OCI-LY7 (cell line): ENCODE measurements around the gene TMEM8B. TPM values are rescaled to one million over a fixed set of nuclear protein-coding genes. Genes with fewer than 3 reads are reported as not detected.

ENCODE experiments used
- BruUV-seq: library from RNA; stranded (reverse); fragments of 400-500 nt; replicated peaks from 2 replicates; lab custom pipeline; 2021; lab: Mats Ljungman, UMichigan
- CTCF ChIA-PET: fragments of 300-600 bp; sonication (Branson Sonifier 250); formaldehyde crosslinking; loops from one replicate; lab custom pipeline; 2022; ENCODE audit warnings: antibody characterized with exemption; ENCODE audit not compliant: unreplicated experiment; lab: Charles Lee
- POLR2A ChIA-PET: fragments of 300-600 bp; sonication (Branson Sonifier 250); formaldehyde crosslinking; loops from one replicate; lab custom pipeline; 2022; ENCODE audit warnings: antibody characterized with exemption; lab: Charles Lee
- DNase-seq: peaks from one replicate; pipeline ENCODE4 v3.0.0-alpha.2; 2015; ENCODE audit warnings: low spot score
- H2AFZ ChIP-seq: fragments of 200-600 bp; sonication (generic), shearing (Covaris generic); 2 replicates; pipeline ENCODE4 v1.6.1; 2014; ENCODE audit warnings: mild to moderate bottlenecking, antibody characterized with exemption, low read length, moderate library complexity
- H3K27ac ChIP-seq: fragments of 200-600 bp; sonication (generic); 2 replicates; pipeline ENCODE4 v1.5.1; 2014; ENCODE audit warnings: mixed run types, low read depth, mild to moderate bottlenecking, moderate library complexity, low read length, inconsistent platforms; ENCODE audit not compliant: poor library complexity, severe bottlenecking
- H3K36me3 ChIP-seq: fragments of 200-600 bp; sonication (generic); 2 replicates; pipeline ENCODE4 v1.6.1; 2014; ENCODE audit warnings: mild to moderate bottlenecking, antibody characterized with exemption, low read length, moderate library complexity, mixed read lengths; ENCODE audit not compliant: insufficient read depth
- H3K4me1 ChIP-seq: fragments of 200-600 bp; sonication (generic); 2 replicates; pipeline ENCODE4 v1.5.1; 2014; ENCODE audit warnings: mild to moderate bottlenecking, low read length; ENCODE audit not compliant: insufficient read depth, poor library complexity, severe bottlenecking
- H3K4me2 ChIP-seq: fragments of 200-600 bp; sonication (generic); 2 replicates; pipeline ENCODE4 v1.6.1; 2014; ENCODE audit warnings: mild to moderate bottlenecking, low read length
- H3K4me3 ChIP-seq: fragments of 200-600 bp; sonication (generic); 2 replicates; pipeline ENCODE4 v1.5.1; 2014; ENCODE audit warnings: mild to moderate bottlenecking, low read depth, low read length; ENCODE audit not compliant: poor library complexity, severe bottlenecking
- H3K79me2 ChIP-seq: fragments of 200-600 bp; sonication (generic); 2 replicates; pipeline ENCODE4 v1.6.1; 2016; ENCODE audit warnings: low read depth, mild to moderate bottlenecking, low read length, moderate library complexity, mixed read lengths; ENCODE audit not compliant: insufficient read depth
- H3K9me2 ChIP-seq: fragments of 200-600 bp; sonication (generic); 2 replicates; pipeline ENCODE4 v1.6.1; 2016; ENCODE audit warnings: mild to moderate bottlenecking, low read length, mixed read lengths; ENCODE audit not compliant: insufficient read depth
- H3K9me3 ChIP-seq: fragments of 200-600 bp; sonication (generic); 2 replicates; pipeline ENCODE4 v1.6.1; 2014; ENCODE audit warnings: mild to moderate bottlenecking, mixed run types, low read length, mixed read lengths
- H4K20me1 ChIP-seq: fragments of 200-600 bp; sonication (generic); 2 replicates; pipeline ENCODE4 v1.6.1; 2014; ENCODE audit warnings: mild to moderate bottlenecking, antibody characterized with exemption, low read length, moderate library complexity, mixed read lengths; ENCODE audit not compliant: insufficient read depth
- EZH2phosphoT487 ChIP-seq: fragments of 200-600 bp; sonication (generic); IDR thresholded peaks from 2 replicates; pipeline ENCODE4 v1.6.1; 2018; ENCODE audit warnings: low read depth, borderline replicate concordance, mild to moderate bottlenecking, mixed run types, antibody characterized with exemption, low read length, moderate library complexity, mixed read lengths
- intact Hi-C: fragments of 100-400 bp; cut with micrococcal nuclease; formaldehyde crosslinking; loops from one replicate; pipeline ENCODE4 v1.10.0; 2022; ENCODE audit not compliant: unreplicated experiment
- total RNA-seq, 2 experiments: library from RNA; depleted of rRNA in 1 of 2; stranded (reverse); fragments of >200 nt in 1 of 2; shearing (Covaris generic) in 1 of 2; gene quantifications; 2 replicates each; pipeline ENCODE4 v1.2.3, GENCODE V29; 2014 to 2022
- TF ChIP-seq, protein P1 (sequence below): fragments of 200-600 bp; sonication (generic); conservative IDR thresholded peaks from 2 replicates; pipeline ENCODE4 v1.5.1; 2014; ENCODE audit warnings: mild to moderate bottlenecking, antibody characterized with exemption, low read length, moderate library complexity, mixed read lengths

Gene TMEM8B
- total RNA-seq, 2 experiments from 2014 or later = 3.1 to 15.7 TPM

DNA sequence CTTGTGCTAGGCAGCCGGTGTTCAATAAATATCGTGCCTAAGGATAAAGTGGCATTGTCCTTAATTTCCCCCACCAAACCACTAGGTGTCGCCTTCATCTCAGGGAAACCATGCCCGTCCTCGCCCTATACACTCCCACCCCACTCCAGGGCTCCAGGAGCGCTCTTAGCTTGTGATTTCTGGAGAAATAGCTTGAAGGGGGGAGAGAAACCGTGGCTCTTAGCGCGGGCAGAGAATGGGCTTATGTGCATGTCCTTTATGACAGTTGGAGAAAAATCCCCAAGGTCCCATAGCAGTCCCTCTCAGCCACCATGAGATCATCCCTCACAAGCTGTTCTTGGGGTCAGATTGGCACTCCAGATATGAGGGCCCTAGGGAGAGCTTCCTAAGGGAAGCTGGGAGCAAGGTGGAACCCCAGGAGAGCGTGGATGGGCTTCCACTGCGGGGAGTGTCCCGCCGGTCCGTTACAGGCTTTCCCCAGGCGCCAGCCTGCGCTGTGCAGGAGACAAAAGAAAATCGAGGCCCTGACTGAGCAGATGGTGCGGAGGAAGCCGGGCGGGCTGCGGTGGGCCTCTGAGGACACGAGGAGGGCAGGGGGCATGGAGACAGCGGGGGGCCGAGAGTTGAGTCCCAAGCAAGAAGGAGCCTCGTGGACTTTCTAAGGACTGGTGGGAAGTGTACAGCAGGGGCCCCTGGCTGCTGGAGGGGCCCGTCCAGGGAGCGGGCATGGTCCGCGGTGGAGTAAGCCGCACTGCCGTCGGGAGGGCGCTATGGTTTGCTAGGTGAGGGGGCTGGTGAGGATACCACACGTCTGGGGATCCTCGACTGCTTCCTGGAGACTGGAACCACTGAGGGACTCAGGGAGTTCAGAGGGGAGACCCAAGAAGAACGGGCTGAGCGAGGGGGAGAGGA is 38.4 kb upstream of the TMEM8B start:
- Histone ChIP-seq H3K27ac (no peak overlapping the region), H3K4me2 (no peak overlapping the region), H3K79me2 (no peaks in the 10 kb centered on the region), H2AFZ (no peak overlapping the region), H3K4me1 (peaks cover 12% of the 10 kb centered on the region), H3K4me3 (no peak overlapping the region), H4K20me1 (no peaks in the 10 kb centered on the region), H3K9me2 (no peaks in the 10 kb centered on the region), H3K36me3 (peaks cover 3% of the 10 kb centered on the region; the same call in 1 of the 2 replicates), H3K9me3 (no peaks in the 10 kb centered on the region)
- CTCF ChIA-PET = interaction anchor here (0.6 to 1.4 kb wide), 6 partner anchors 15 to 92 kb away, joined by 3 to 5 read pairs (median 3); partner anchors contain the start of gene HINT2
- POLR2A ChIA-PET = interaction anchor here (0.6 to 1.1 kb wide), 4 partner anchors 12 to 60 kb away, joined by 3 to 4 read pairs (median 3); no protein-coding TSS in a partner anchor
- TF ChIP-seq, protein P1, sequence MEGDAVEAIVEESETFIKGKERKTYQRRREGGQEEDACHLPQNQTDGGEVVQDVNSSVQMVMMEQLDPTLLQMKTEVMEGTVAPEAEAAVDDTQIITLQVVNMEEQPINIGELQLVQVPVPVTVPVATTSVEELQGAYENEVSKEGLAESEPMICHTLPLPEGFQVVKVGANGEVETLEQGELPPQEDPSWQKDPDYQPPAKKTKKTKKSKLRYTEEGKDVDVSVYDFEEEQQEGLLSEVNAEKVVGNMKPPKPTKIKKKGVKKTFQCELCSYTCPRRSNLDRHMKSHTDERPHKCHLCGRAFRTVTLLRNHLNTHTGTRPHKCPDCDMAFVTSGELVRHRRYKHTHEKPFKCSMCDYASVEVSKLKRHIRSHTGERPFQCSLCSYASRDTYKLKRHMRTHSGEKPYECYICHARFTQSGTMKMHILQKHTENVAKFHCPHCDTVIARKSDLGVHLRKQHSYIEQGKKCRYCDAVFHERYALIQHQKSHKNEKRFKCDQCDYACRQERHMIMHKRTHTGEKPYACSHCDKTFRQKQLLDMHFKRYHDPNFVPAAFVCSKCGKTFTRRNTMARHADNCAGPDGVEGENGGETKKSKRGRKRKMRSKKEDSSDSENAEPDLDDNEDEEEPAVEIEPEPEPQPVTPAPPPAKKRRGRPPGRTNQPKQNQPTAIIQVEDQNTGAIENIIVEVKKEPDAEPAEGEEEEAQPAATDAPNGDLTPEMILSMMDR = peak; percentile 95
- TF ChIP-seq EZH2phosphoT487 = no peak
- no TSS peak for BruUV-seq
- intact Hi-C loops = loop anchor here (1.0 to 10.0 kb wide), 3 partner anchors 36 to 234 kb away; no protein-coding TSS in a partner anchor
- peak; percentile 73 for DNase-seq

DNA sequence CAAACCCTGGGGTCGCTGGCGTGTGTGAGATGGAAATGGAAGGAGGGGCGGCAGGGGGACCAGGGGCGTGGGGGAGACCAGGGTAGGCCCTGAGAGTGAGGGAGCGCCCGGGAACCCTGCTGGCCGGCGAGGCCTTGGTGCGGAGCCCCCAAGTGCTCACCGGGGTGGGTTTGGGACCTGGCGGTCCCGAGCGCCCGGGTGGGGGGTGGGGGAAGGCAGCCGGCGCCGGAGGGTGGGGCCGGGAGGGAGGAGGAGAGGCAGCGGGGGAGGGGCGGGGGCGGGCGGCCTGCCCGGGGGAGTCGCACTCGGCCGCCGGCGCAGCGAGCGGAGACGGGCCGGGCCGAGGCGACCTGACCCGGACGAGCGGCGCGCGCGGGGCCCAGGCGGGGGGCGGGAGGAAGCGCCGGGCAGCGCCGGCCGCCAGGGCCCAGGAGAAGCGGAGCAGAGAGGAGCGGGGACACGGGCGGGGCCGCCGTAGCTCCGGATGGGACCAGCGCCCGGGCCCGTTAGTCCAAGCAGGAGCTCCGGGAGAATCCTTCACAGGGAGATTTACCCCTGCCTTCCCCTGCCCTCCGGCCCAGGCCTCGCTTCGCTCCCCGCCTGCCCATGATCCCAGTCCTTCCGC is 37.6 kb upstream of the TMEM8B start, which contains the start of gene NPR2:
Gene NPR2 (plus strand): TSS at position 295 of the 625 bp plus-strand sequence. CDS start 818 bp downstream, outside the sequence.
- Histone ChIP-seq H4K20me1 (no peaks in the 10 kb centered on the region), H3K36me3 (peaks cover 2% of the 10 kb centered on the region; the same call in 1 of the 2 replicates), H3K9me3 (no peaks in the 10 kb centered on the region), H3K9me2 (no peaks in the 10 kb centered on the region), H3K79me2 (no peaks in the 10 kb centered on the region), H3K4me1 (peaks cover 9% of the 10 kb centered on the region), H2AFZ (no peak within 1 kb of the TSS), H3K4me2 (no peak within 1 kb of the TSS), H3K27ac (no peak within 1 kb of the TSS), H3K4me3 (no peak within 1 kb of the TSS)
- TF ChIP-seq EZH2phosphoT487 = no peak
- TF ChIP-seq, protein P1 = no peak
- no TSS peak for BruUV-seq
- CTCF ChIA-PET = no interaction called here
- POLR2A ChIA-PET = interaction anchor here (2.0 kb wide), 1 partner anchor 15 kb away, joined by 4 read pairs; no protein-coding TSS in a partner anchor
- intact Hi-C loops = loop anchor here (10.0 kb wide), 1 partner anchor 233 kb away; no protein-coding TSS in a partner anchor
- DNase-seq = no peak
